Testis (tissue), 3 donors: ENCODE results near the gene NRL. TPM values are rescaled to one million over a fixed set of nuclear protein-coding genes. Genes with fewer than 3 reads are reported as not detected.

Experiments used
- DNase-seq: peaks from one replicate; pipeline ENCODE4 v3.0.0-alpha.2; 2019
- H3K27ac ChIP-seq, 2 donors: fragments of 200-600 bp; sonication (generic); one replicate each; pipeline ENCODE4 v1.5.1; 2019
- H3K27me3 ChIP-seq: fragments of 200-600 bp; sonication (generic); one replicate; pipeline ENCODE4 v1.5.1; 2019
- H3K36me3 ChIP-seq: fragments of 200-600 bp; sonication (generic); one replicate; pipeline ENCODE4 v1.5.1; 2017; ENCODE audit warnings: low read depth; ENCODE audit errors: missing control alignments
- H3K4me1 ChIP-seq: fragments of 200-600 bp; sonication (generic); one replicate; pipeline ENCODE4 v1.5.1; 2019
- H3K4me3 ChIP-seq, 2 donors: fragments of 200-600 bp; sonication (generic); one replicate each; pipeline ENCODE4 v1.5.1; 2017 to 2019
- H3K9me3 ChIP-seq: fragments of 200-600 bp; sonication (generic); one replicate; pipeline ENCODE4 v1.5.1; 2017
- POLR2A ChIP-seq: fragments of 450-650 bp; IDR thresholded peaks from one replicate; pipeline ENCODE4 v1.6.1; 2017; ENCODE audit warnings: antibody characterized with exemption, mild to moderate bottlenecking, moderate library complexity
- WGBS, 2 donors: methylation state at CpG; one replicate each; pipeline ENCODE4 v1.1.5; 2018; 5-methylcytosine and 5-hydroxymethylcytosine counted together
- intact Hi-C: fragments of 100-400 bp; cut with DNase I; formaldehyde crosslinking; loops from one replicate; pipeline ENCODE4 v1.15.1; 2023; ENCODE audit warnings: low total_unique reads
- polyA plus RNA-seq: library from polyadenylated mRNA; stranded (reverse); fragments of 350-450 nt; fragmentation: Illumina TruSeq; extraction: RNeasy Lipid Tissue Mini Kit (QIAGEN cat#74804); gene quantifications from one replicate; pipeline ENCODE4 v1.2.3, GENCODE V29; 2014; ENCODE audit warnings: low read depth, low replicate concordance; ENCODE audit not compliant: insufficient read depth
- total RNA-seq, 2 donors: library from RNA; depleted of rRNA; stranded (reverse); fragments of >200 nt; gene quantifications; one replicate each; pipeline ENCODE4 v1.2.3, GENCODE V29; 2016
- TF ChIP-seq, protein P1 (sequence below), 3 experiments: fragments of 450-650 bp in 2 of 3; fragments of 200-600 bp in 1 of 3; sonication (generic) in 1 of 3; IDR thresholded peaks; one replicate each; pipeline ENCODE4 v1.5.1; 2016 to 2019; ENCODE audit warnings: antibody characterized with exemption in 3 of 3, mild to moderate bottlenecking in 2 of 3, moderate library complexity in 1 of 3

Gene NRL
- total and polyA plus RNA-seq, 3 donors from 2014 or later = 6.6 to 8.3 (median 8.2) TPM

DNA sequence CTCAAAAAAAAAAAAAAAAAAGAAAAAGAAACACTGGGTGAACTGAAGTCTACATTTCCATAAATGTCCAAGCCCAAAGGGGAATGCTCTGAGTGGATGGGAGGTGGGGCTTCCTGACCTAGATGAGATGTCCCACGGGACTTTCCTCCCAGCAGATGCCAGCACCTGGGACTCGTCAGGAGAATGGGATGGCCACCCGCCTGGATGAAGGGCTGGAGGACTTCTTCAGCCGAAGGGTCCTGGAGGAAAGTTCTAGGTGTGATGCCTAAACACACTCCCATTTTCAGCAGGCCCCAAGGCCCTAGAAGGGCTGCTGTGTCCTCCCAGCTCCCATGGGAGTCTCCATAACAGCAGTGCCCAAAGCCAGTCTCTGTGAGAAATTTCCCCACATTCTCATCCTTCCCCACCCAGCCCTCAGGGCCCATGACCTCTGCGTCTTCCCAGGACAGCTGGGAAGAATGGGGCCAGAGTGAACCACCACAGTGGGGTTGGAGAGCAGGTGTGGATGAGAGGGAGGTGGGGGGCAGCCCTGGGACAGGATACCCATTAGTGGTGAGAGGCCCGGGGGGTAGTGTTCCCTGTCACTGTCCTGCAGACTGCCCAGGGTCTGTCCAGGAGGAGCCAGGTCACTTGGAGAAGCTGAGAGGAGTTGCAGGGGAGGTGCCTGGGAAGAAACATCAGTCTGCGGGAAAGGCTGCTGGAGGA lies 50.5 kb downstream of the NRL start:
- no peaks in the 10 kb centered on the region for H3K27me3 ChIP-seq
- no peak overlapping the region for H3K4me3 ChIP-seq
- intact Hi-C loops = no loop called here
- DNase-seq = no peak
- no peaks in the 10 kb centered on the region for H3K36me3 ChIP-seq
- no peaks in the 10 kb centered on the region for H3K9me3 ChIP-seq
- TF ChIP-seq, protein P1, sequence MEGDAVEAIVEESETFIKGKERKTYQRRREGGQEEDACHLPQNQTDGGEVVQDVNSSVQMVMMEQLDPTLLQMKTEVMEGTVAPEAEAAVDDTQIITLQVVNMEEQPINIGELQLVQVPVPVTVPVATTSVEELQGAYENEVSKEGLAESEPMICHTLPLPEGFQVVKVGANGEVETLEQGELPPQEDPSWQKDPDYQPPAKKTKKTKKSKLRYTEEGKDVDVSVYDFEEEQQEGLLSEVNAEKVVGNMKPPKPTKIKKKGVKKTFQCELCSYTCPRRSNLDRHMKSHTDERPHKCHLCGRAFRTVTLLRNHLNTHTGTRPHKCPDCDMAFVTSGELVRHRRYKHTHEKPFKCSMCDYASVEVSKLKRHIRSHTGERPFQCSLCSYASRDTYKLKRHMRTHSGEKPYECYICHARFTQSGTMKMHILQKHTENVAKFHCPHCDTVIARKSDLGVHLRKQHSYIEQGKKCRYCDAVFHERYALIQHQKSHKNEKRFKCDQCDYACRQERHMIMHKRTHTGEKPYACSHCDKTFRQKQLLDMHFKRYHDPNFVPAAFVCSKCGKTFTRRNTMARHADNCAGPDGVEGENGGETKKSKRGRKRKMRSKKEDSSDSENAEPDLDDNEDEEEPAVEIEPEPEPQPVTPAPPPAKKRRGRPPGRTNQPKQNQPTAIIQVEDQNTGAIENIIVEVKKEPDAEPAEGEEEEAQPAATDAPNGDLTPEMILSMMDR (IDR thresholded peaks at IDR 0.05) = no peak
- TF ChIP-seq POLR2A = no peak
- no peak overlapping the region for H3K27ac ChIP-seq
- H3K4me1 ChIP-seq = no peaks in the 10 kb centered on the region
- WGBS, 2 donors = 66 to 87% methylated on average over 7 of the region's 7 CpGs

DNA sequence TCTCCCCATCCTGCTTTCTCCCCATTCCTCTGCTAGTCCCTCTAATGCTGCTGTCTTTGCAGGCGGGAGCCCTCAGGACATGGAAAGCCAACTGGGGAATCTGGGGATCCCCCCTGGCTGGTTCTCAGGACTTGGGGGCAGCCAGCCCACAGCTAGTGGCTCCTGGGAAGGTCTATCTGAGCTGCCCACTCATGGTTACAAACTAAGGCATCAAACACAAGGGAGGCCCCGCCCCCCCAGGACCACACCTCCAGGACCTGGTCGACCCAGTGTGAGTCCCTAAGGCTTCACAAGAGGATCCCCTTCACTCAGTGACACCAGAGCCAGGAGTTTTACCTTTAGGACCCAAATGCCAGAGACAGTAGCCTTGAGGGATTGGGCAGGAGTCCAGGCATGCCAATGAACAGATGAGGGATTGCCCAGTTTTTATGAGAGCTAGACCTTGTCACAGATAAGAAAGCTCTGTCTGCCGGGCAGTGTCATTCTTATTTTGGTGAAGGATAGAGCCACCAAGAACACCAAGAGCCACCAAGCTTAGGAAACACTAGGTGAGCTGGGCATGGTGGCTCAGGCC lies 51.4 kb downstream of the NRL start:
- H3K4me1 ChIP-seq = no peaks in the 10 kb centered on the region
- H3K4me3 ChIP-seq = no peak overlapping the region
- H3K27me3 ChIP-seq = no peaks in the 10 kb centered on the region
- DNase-seq = no peak
- H3K27ac ChIP-seq = no peak overlapping the region
- no peaks in the 10 kb centered on the region for H3K36me3 ChIP-seq
- intact Hi-C loops = no loop called here
- WGBS, 2 donors = 86 to 100% methylated on average over 1 to 4 of the region's 4 CpGs
- TF ChIP-seq, protein P1 (IDR thresholded peaks at IDR 0.05) = no peak
- no peak for TF ChIP-seq POLR2A
- no peaks in the 10 kb centered on the region for H3K9me3 ChIP-seq

DNA sequence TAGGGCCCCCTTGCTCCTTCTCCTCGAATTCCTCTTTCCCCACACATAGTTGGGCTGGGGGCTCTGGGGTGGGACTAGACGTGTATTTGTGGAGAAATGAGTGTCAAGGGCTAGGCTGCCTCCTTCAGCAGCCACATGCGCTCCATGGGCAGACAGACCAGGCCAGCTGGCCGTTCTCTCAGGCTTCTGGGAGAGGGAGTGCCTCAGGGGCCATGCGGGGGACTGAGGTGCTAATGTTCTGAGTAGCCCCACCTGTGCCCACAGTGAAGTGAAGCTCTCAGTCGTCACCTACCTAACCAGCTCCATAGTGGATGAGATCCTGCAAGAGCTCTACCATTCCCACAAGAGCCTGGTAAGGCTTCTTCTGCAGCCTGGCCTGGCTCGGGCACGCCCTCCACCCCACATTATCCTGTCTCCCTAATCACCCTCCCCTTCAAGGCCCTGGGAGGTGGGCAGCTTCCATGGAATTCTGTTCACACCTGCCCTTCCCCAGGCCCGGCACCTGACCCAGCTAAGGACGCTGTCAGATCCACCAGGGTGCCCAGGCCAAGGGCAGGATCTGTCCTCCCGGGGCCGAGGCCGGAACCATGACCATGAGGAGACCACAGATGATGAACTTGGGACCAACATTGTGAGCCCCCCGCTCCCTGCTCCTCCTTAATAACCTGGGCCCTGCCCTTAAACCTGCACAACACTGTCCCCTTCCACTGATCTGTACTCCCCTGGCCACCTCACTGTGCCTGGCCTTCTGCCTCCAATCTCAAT lies 52.4 kb downstream of the NRL start:
- TF ChIP-seq, protein P1 (IDR thresholded peaks at IDR 0.05) = no peak
- TF ChIP-seq POLR2A = no peak
- Histone ChIP-seq H3K4me1 (no peaks in the 10 kb centered on the region), H3K4me3 (no peak overlapping the region), H3K9me3 (no peaks in the 10 kb centered on the region), H3K27ac (no peak overlapping the region), H3K36me3 (no peaks in the 10 kb centered on the region), H3K27me3 (no peaks in the 10 kb centered on the region)
- WGBS, 2 donors = 89 to 91% methylated on average over 14 of the region's 14 CpGs
- DNase-seq = no peak
- intact Hi-C loops = no loop called here

DNA sequence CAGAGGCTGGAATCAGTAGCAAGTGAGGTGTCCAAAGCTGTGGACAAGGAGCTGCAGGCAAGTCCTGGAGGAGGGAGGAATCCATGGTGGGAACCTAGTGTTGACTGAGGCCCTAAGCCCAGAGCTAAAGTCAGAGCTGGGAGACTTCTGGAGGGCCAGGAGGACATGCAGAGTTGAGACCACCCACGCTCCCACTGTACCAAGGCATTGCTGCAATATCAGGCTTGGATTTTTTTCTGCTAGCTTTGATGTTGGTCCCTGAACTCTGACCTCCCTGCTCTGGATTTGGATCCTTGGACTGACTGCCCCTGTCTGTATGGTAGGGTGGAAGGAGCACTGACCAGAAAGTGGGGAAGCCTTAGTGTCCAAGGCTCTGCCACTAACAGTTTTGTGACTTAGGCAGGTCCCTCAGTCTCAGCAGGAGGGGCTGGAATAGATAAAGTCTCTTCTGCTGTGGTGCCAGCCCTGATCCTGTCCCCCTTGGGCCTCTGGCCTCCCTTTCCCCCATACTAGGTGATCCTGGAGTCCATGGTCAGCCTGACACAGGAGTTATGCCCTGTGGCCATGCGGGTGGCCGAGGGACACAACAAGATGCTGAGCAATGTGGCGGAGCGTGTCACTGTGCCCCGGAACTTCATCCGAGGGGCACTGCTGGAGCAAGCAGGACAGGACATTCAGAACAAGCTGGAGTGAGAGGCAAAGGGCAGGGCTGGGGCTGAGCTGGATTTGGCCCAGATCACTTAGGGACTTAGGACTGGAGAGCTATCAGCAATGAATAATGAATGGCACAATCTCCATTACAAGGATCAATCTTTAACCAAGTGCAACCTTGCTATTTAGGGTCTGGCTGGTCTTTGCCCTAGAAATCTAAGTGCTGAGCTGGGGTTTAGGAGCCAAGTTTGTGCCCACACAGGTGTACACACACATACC lies 53.5 kb downstream of the NRL start:
- no peak overlapping the region for H3K27ac ChIP-seq
- H3K4me1 ChIP-seq = no peaks in the 10 kb centered on the region
- H3K36me3 ChIP-seq = no peaks in the 10 kb centered on the region
- no peaks in the 10 kb centered on the region for H3K27me3 ChIP-seq
- H3K4me3 ChIP-seq = no peak overlapping the region
- intact Hi-C loops = no loop called here
- no peak for DNase-seq
- 96 to 98% methylated on average over 7 of the region's 7 CpGs for WGBS, 2 donors
- H3K9me3 ChIP-seq = no peaks in the 10 kb centered on the region
- no peak for TF ChIP-seq POLR2A
- TF ChIP-seq, protein P1 (IDR thresholded peaks at IDR 0.05) = no peak
